Ovary (tissue), 9 donors: ENCODE data around the gene CPN2. TPM values are rescaled to one million over a fixed set of nuclear protein-coding genes. Genes with fewer than 3 reads are reported as not detected.

Experiments used
- DNase-seq, 5 donors: peaks; one replicate each; pipeline ENCODE4 v3.0.0-alpha.2; 2019 to 2020
- H3K27ac ChIP-seq, 2 donors: fragments of 200-600 bp; one replicate each; pipeline versions ENCODE4 v1.5.1 to v1.8.0; 2019 to 2022
- H3K27me3 ChIP-seq: fragments of 200-600 bp; one replicate; pipeline ENCODE4 v1.8.0; 2022
- H3K36me3 ChIP-seq: fragments of 200-600 bp; sonication (generic); one replicate; pipeline ENCODE4 v1.5.1; 2019
- H3K4me1 ChIP-seq: one replicate; pipeline ENCODE4 v1.8.1; 2013; ENCODE audit warnings: mild to moderate bottlenecking, moderate library complexity; ENCODE audit not compliant: insufficient read depth
- H3K4me3 ChIP-seq: fragments of 200-600 bp; sonication (generic); one replicate; pipeline ENCODE4 v1.5.1; 2017
- H3K9me3 ChIP-seq, 2 donors: fragments of 200-600 bp in 1 of 2; sonication (generic) in 1 of 2; one replicate each; pipeline versions ENCODE4 v1.5.1 to v1.8.1; 2013 to 2019; ENCODE audit warnings: mild to moderate bottlenecking in 1 of 2, moderate library complexity in 1 of 2
- EP300 ChIP-seq: sonication (generic); formaldehyde crosslinking; IDR thresholded peaks from one replicate; pipeline ENCODE4 v1.6.1; 2017; ENCODE audit warnings: antibody characterized with exemption
- POLR2A ChIP-seq: fragments of 450-650 bp; IDR thresholded peaks from one replicate; pipeline ENCODE4 v1.6.1; 2017; ENCODE audit warnings: antibody characterized with exemption, mild to moderate bottlenecking, moderate library complexity
- WGBS, 3 donors: extraction: QIAGEN DNeasy Blood & Tissue Kit in 1 of 3; methylation state at CpG; one replicate each; pipeline versions ENCODE4 v1.1.5 to v1.1.7; 2013 to 2017; 5-methylcytosine and 5-hydroxymethylcytosine counted together
- intact Hi-C, 4 donors: fragments of 100-400 bp; cut with DNase I; formaldehyde crosslinking; loops; one replicate each; pipeline versions ENCODE4 v1.11.0 to v1.15.1; 2022 to 2023
- polyA plus RNA-seq, 2 donors: library from polyadenylated mRNA; stranded (reverse); fragments of 200-250 nt in 1 of 2; fragments of 350-450 nt in 1 of 2; fragmentation: Illumina TruSeq in 1 of 2; extraction: RNeasy Lipid Tissue Mini Kit (QIAGEN cat#74804) in 1 of 2; gene quantifications; one replicate each; pipeline ENCODE4 v1.2.3, GENCODE V29; 2013 to 2014
- total RNA-seq, 7 donors: library from RNA; depleted of rRNA in 2 of 7; stranded (reverse); fragments of >200 nt in 2 of 7; fragmentation: NEBNext Ultra II Directional in 3 of 7; extraction: Animal tissue kit (Norgen Biotek cat#: 25700) in 3 of 7; gene quantifications; one replicate each; pipeline versions ENCODE4 v1.1.0 to v1.2.4, GENCODE V29; 2016 to 2023
- TF ChIP-seq, protein P1 (sequence below), 3 donors: fragments of 450-650 bp in 2 of 3; fragments of 200-600 bp in 1 of 3; IDR thresholded peaks; one replicate each; pipeline versions ENCODE4 v1.5.1 to v1.8.0; 2016 to 2022; ENCODE audit warnings: antibody characterized with exemption in 3 of 3, mild to moderate bottlenecking in 1 of 3
- donor health status: DM: no; HTN: no; CAD: no; lungs with moderate emphysema.
- donor health status: DM: no; HTN: no; CAD: no.
- donor health status: Bipolar disorder and iron deficiency.
- donor health status: DM: yes; HTN: yes; CAD: no.
- donor health status: DM: no; HTN: no; CAD: no.
- donor health status: DM: yes; HTN: yes; CAD: no.

The CPN2 gene
- total and polyA plus RNA-seq, 9 donors, result 0.18 to 1.6 TPM; not detected in 7

DNA sequence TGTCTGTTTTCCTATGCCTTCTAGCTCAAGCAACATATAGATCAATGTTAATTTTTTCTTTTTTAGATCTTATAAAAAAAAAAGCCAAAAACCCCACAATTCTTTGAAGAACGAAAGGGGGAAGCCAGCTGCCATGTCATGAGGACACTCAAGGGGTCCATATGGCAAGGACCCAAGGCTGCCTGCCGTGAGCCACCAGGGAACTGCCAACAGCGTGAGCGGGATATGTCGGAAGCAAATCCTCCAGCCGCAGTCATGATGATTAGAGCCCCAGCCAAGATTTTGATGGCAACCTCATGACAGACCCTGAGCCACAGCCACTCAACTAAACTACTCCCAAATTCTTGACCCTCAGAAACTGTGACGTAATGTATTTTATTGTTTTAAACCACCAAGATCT, 41.4 kb upstream of the CPN2 start:
- intact Hi-C loops, result no loop called here
- H3K4me3 ChIP-seq, result no peak overlapping the region
- H3K27ac ChIP-seq, result no peak overlapping the region
- no peaks in the 10 kb centered on the region for H3K27me3 ChIP-seq
- H3K4me1 ChIP-seq, result peaks cover 1% of the 10 kb centered on the region
- H3K9me3 ChIP-seq, result no peaks in the 10 kb centered on the region
- TF ChIP-seq POLR2A, result no peak
- TF ChIP-seq, protein P1, sequence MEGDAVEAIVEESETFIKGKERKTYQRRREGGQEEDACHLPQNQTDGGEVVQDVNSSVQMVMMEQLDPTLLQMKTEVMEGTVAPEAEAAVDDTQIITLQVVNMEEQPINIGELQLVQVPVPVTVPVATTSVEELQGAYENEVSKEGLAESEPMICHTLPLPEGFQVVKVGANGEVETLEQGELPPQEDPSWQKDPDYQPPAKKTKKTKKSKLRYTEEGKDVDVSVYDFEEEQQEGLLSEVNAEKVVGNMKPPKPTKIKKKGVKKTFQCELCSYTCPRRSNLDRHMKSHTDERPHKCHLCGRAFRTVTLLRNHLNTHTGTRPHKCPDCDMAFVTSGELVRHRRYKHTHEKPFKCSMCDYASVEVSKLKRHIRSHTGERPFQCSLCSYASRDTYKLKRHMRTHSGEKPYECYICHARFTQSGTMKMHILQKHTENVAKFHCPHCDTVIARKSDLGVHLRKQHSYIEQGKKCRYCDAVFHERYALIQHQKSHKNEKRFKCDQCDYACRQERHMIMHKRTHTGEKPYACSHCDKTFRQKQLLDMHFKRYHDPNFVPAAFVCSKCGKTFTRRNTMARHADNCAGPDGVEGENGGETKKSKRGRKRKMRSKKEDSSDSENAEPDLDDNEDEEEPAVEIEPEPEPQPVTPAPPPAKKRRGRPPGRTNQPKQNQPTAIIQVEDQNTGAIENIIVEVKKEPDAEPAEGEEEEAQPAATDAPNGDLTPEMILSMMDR (IDR thresholded peaks at IDR 0.05), result no peak
- TF ChIP-seq EP300, result no peak
- H3K36me3 ChIP-seq, result no peaks in the 10 kb centered on the region
- no peak for DNase-seq
- 93 to 96% (median 95%) methylated on average over 7 of the region's 7 CpGs for WGBS, 3 donors

DNA sequence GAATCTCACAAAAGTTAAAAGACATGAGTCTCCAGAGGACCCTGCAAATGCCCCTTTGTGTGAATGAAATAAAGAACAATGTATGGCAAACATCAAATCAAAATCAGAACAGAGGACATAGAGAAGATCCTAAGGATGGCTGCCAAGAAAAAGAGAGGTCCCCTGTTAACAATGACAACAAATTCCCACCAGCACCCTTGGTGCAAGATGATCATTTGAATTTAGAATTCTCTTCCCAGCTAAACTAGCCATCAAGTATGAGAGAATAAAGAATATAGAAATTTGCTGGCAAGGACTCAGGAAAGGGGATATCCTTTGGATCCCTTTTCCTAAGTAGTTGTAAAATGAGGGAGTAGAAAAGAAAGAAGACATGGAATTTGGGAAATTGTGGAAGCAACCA, 39.7 kb upstream of the CPN2 start:
- Histone ChIP-seq H3K27ac (no peak overlapping the region), H3K9me3 (no peaks in the 10 kb centered on the region), H3K4me1 (no peaks in the 10 kb centered on the region), H3K27me3 (no peaks in the 10 kb centered on the region), H3K36me3 (no peaks in the 10 kb centered on the region), H3K4me3 (no peak overlapping the region)
- intact Hi-C loops, result no loop called here
- TF ChIP-seq, protein P1 (IDR thresholded peaks at IDR 0.05), result no peak
- TF ChIP-seq EP300, result no peak
- TF ChIP-seq POLR2A, result no peak
- no peak for DNase-seq

DNA sequence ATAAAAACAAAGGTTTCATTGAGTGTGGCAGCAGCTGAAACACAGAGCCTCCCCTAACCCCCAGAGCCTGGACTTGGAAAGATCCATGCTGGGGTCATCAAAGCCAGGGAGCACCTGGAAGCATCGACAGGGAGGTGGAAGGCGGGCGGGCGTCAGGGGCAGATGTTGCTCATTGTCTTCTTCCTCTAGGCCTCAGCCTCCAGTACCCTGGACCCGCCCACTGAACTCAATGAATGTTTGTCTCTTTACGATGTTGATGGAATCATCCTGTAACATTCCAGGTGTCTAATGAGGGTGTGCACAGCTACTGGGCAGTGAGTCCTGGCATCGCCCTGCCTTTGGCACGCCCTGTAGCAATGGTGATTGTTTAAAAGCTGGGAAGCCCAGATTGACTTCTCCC, 38.1 kb upstream of the CPN2 start:
- H3K4me1 ChIP-seq, result no peaks in the 10 kb centered on the region

DNA sequence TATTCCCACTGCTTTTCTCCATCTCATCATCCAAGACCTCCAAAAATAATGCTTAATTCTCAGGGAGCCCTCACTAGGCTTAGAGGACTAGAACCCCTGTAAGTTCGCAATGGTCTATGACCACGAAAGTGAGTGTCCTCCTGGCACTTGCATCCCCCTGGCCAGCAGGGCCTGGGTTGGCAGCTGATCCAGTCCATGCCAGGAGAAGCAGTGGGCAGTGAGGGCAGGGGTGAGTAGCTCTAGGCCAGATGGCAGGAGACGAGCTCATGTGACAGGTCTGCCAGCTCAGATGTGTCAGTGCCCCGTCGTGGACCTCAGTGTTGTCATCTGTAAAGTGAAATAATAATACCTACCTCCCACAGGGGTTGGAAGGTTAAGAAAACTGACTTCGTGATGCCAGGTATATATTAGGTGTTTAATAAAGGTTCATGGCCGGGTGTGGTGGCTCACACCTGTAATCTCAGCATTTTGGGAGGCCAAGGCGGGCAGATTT, 36.8 kb upstream of the CPN2 start:
- no peaks in the 10 kb centered on the region for H3K27me3 ChIP-seq
- WGBS, 3 donors, result 93 to 97% (median 93%) methylated on average over 8 of the region's 8 CpGs
- TF ChIP-seq EP300 (no peak), POLR2A (no peak)
- TF ChIP-seq, protein P1 (IDR thresholded peaks at IDR 0.05), result no peak
- H3K4me3 ChIP-seq, result no peak overlapping the region
- no peaks in the 10 kb centered on the region for H3K4me1 ChIP-seq
- no peaks in the 10 kb centered on the region for H3K9me3 ChIP-seq
- H3K27ac ChIP-seq, result no peak overlapping the region
- no peaks in the 10 kb centered on the region for H3K36me3 ChIP-seq
- no peak for DNase-seq
- intact Hi-C loops, result no loop called here

More for the DNA sequence above, 38.1 kb upstream of the CPN2 start:
- Histone ChIP-seq H3K9me3 (no peaks in the 10 kb centered on the region), H3K36me3 (no peaks in the 10 kb centered on the region), H3K27ac (no peak overlapping the region), H3K27me3 (no peaks in the 10 kb centered on the region), H3K4me3 (no peak overlapping the region)
- intact Hi-C loops, result no loop called here
- 88 to 92% (median 90%) methylated on average over 8 of the region's 8 CpGs for WGBS, 3 donors
- TF ChIP-seq, protein P1 (IDR thresholded peaks at IDR 0.05), result no peak
- TF ChIP-seq POLR2A (no peak), EP300 (no peak)
- DNase-seq, result no peak
